ENCODE measurements around the gene MOB1B. TPM values are rescaled to one million over a fixed set of nuclear protein-coding genes. Genes with fewer than 3 reads are reported as not detected.

Gene MOB1B
- total RNA-seq, 2 donors from 2014 or later = 13.6 to 19.7 TPM

DNA sequence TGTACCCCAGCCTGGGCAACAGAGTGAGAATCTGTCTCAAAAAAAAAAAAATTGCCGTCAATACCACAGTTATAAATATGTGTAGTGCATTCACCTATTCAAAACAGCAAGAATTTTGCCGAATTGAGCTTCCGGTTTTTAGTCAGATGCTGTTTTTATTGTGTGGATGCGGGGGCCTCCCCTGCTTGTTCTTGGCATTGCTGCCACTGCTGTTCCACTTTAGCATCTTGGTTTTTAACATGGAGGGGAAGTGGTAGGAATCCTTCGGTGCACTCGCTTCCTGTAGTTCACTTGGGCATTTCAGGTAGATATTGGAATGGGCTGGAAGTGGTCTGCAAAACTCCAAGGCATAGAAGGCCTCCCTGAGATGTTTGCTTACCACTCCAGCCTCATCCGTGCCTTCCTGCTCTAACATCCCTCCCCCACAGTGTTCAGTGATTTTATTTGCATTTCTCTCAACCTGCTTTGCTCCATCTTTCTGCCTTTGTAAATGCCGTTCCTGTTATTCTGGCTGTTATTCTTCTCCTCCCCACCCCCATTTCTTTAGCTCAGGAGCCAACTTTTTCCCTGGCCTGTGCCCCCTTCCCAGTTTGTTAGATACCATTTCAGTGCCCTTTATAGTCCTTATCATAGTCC lies 25.5 kb downstream of the MOB1B start:
- WGBS = 68% methylated on average over 8 of the region's 8 CpGs
- H3K27ac ChIP-seq = no peak overlapping the region
- H3K9me3 ChIP-seq = no peaks in the 10 kb centered on the region
- H3K27me3 ChIP-seq (replicated peaks; ENCODE audit: insufficient read depth) = no peaks in the 10 kb centered on the region
- TF ChIP-seq CTCF (IDR thresholded peaks at IDR 0.05) = no peak
- no peak for TF ChIP-seq POLR2AphosphoS5 (IDR thresholded peaks at IDR 0.05)
- no peak for TF ChIP-seq POLR2A (IDR thresholded peaks at IDR 0.05)
- H3K36me3 ChIP-seq = no peaks in the 10 kb centered on the region
- H3K4me3 ChIP-seq = no peak overlapping the region
- H3K4me1 ChIP-seq (replicated peaks) = no peaks in the 10 kb centered on the region
- intact Hi-C loops (cut with DNase I) = no loop called here
- no peak for DNase-seq (ENCODE audit: low spot score)

GRCh38 chr4:70930530-70931256 lies 28.5 kb downstream of the MOB1B start:
- H3K36me3 ChIP-seq = no peaks in the 10 kb centered on the region
- no peak overlapping the region for H3K27ac ChIP-seq
- WGBS = 60% methylated on average over 2 of the region's 2 CpGs
- H3K4me1 ChIP-seq (replicated peaks) = no peaks in the 10 kb centered on the region
- DNase-seq (ENCODE audit: low spot score) = no peak
- TF ChIP-seq POLR2A (IDR thresholded peaks at IDR 0.05) (no peak), CTCF (IDR thresholded peaks at IDR 0.05) (no peak), POLR2AphosphoS5 (IDR thresholded peaks at IDR 0.05) (no peak)
- no peaks in the 10 kb centered on the region for H3K27me3 ChIP-seq (replicated peaks; ENCODE audit: insufficient read depth)
- intact Hi-C loops (cut with DNase I) = no loop called here
- no peaks in the 10 kb centered on the region for H3K9me3 ChIP-seq
- no peak overlapping the region for H3K4me3 ChIP-seq

- H3K9me3 ChIP-seq = no peaks in the 10 kb centered on the region
- no peak for DNase-seq (ENCODE audit: low spot score)
- no peaks in the 10 kb centered on the region for H3K36me3 ChIP-seq
- WGBS = 48% methylated on average over 1 of the region's 1 CpG
- no peaks in the 10 kb centered on the region for H3K27me3 ChIP-seq (replicated peaks; ENCODE audit: insufficient read depth)
- no peak overlapping the region for H3K4me3 ChIP-seq
- TF ChIP-seq CTCF (IDR thresholded peaks at IDR 0.05) (no peak), POLR2A (IDR thresholded peaks at IDR 0.05) (no peak), POLR2AphosphoS5 (IDR thresholded peaks at IDR 0.05) (no peak)
- H3K27ac ChIP-seq = no peak overlapping the region
- intact Hi-C loops (cut with DNase I) = no loop called here
- no peaks in the 10 kb centered on the region for H3K4me1 ChIP-seq (replicated peaks)
Measured at GRCh38 chr4:70931347-70931746, 29.2 kb downstream of the MOB1B start.

- no peak overlapping the region for H3K27ac ChIP-seq
- DNase-seq (ENCODE audit: low spot score) = no peak
- H3K9me3 ChIP-seq = no peaks in the 10 kb centered on the region
- no peak overlapping the region for H3K4me3 ChIP-seq
- H3K4me1 ChIP-seq (replicated peaks) = no peaks in the 10 kb centered on the region
- intact Hi-C loops (cut with DNase I) = no loop called here
- no peaks in the 10 kb centered on the region for H3K36me3 ChIP-seq
- no peaks in the 10 kb centered on the region for H3K27me3 ChIP-seq (replicated peaks; ENCODE audit: insufficient read depth)
- TF ChIP-seq POLR2AphosphoS5 (IDR thresholded peaks at IDR 0.05) = no peak
- TF ChIP-seq CTCF (IDR thresholded peaks at IDR 0.05) = no peak
- TF ChIP-seq POLR2A (IDR thresholded peaks at IDR 0.05) = no peak
- 98% methylated on average over 2 of the region's 2 CpGs for WGBS
Measured at GRCh38 chr4:70932984-70933383, 30.8 kb downstream of the MOB1B start.
